ENCODE data around the gene SECISBP2L. TPM values are rescaled to one million over a fixed set of nuclear protein-coding genes. Genes with fewer than 3 reads are reported as not detected.

SECISBP2L gene
- total and polyA plus RNA-seq, 5 donors, result 9.1 to 36.9 (median 34.3) TPM

DNA sequence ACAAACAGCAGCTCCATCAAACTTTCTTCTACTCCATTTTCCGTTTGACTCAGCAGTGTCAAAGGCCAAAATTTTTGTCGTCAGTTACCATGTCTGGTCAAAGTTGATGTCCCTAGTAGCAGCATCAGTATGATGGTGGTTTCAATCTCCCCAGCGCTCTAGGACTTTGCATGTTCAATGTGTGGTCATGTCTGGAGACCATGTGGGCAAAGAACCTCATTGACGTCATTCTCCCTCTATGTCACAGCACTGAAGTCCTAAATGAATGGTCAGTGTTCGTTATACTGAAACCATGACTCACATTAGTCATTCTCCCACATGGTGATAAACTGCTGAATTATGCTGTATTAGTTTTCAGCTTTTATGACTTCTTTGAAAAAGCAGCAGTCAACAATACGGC lies 105.7 kb downstream of the SECISBP2L start:
- no peak overlapping the region for H3K4me3 ChIP-seq (ENCODE audit: low read length)

DNA sequence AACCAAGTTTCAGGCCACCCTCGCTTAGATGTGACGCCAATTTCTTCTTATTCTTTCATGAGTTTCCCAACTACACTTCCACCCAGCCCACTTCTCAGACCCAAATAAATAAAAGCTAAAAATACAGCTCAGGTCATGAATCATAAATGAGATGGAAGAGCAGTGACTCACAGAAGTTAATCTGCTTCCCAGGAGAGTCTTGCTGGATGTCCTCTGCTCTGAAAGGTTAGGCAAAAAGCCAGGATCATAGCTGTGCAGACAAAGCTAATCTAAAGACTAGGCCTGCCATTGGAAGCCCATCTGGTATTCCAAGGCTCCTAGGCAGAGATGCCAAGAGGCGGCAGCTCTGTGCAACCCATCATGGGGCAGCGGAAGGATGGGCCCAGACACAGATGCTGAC lies 106.6 kb downstream of the SECISBP2L start:
- no peak overlapping the region for H3K4me3 ChIP-seq (ENCODE audit: low read length)
- H3K4me1 ChIP-seq (ENCODE audit: control insufficient read depth, insufficient read depth, low read length), result peaks cover 2% of the 10 kb centered on the region
- no peak overlapping the region for H3K27ac ChIP-seq (ENCODE audit: low read length)
- DNase-seq (peak in 1 of 3 donors; percentile 17), ATAC-seq (peak; percentile 19 to 62)
- no peaks in the 10 kb centered on the region for H3K9me3 ChIP-seq (ENCODE audit: control insufficient read depth, low read length)
- WGBS, result 82% methylated on average over 4 of the region's 4 CpGs
- H3K27me3 ChIP-seq (ENCODE audit: control insufficient read depth, insufficient read depth), result no peaks in the 10 kb centered on the region
- intact Hi-C loops (cut with DNase I), result no loop called here

More for the DNA sequence above, 105.7 kb downstream of the SECISBP2L start:
- H3K9me3 ChIP-seq (ENCODE audit: control insufficient read depth, low read length), result no peaks in the 10 kb centered on the region
- 83% methylated on average over 6 of the region's 6 CpGs for WGBS
- no peaks in the 10 kb centered on the region for H3K27me3 ChIP-seq (ENCODE audit: control insufficient read depth, insufficient read depth)
- H3K4me1 ChIP-seq (ENCODE audit: control insufficient read depth, insufficient read depth, low read length), result peaks cover 2% of the 10 kb centered on the region
- H3K27ac ChIP-seq (ENCODE audit: low read length), result no peak overlapping the region
- intact Hi-C loops (cut with DNase I), result no loop called here
- ATAC-seq (no peak), DNase-seq (no peak)

Other genes with a start within 250 kb of the SECISBP2L start
- 1 to 10 TPM; 2.1 to 2.8 (median 2.6) TPM for gene CEP152, start 235.4 kb downstream of the SECISBP2L start, total RNA-seq
- gene CEP152, start 235.4 kb downstream of the SECISBP2L start, polyA plus RNA-seq, result 1.0 TPM
- gene EID1, start 168.3 kb downstream of the SECISBP2L start, total RNA-seq, result 100 to 1,000 TPM; 258 to 299 (median 276) TPM
- gene EID1, start 168.3 kb downstream of the SECISBP2L start, polyA plus RNA-seq, result 318 TPM
- 1 to 10 TPM; 2.6 to 6.6 (median 3.6) TPM for gene SHC4, start 82.5 kb downstream of the SECISBP2L start, total RNA-seq
- gene SHC4, start 82.5 kb downstream of the SECISBP2L start, polyA plus RNA-seq, result 2.4 TPM
- 10 to 100 TPM; 64.3 to 78.2 (median 70.8) TPM for gene COPS2, start 109.2 kb upstream of the SECISBP2L start, total RNA-seq
- gene COPS2, start 109.2 kb upstream of the SECISBP2L start, polyA plus RNA-seq, result 43.1 TPM
- gene GALK2, start 123.8 kb upstream of the SECISBP2L start, total RNA-seq, result 10 to 100 TPM; 26.9 to 37.7 (median 30.2) TPM
- gene GALK2, start 123.8 kb upstream of the SECISBP2L start, polyA plus RNA-seq, result 19.2 TPM